ENCODE results near the gene KRT15.
A peak's percentile ranks its signal among the peaks of the same experiment; 100 is the strongest.

The KRT15 gene

GRCh38 chr17:41480136-41480535 is 38.6 kb downstream of the KRT15 start:
- no peak for DNase-seq

DNA sequence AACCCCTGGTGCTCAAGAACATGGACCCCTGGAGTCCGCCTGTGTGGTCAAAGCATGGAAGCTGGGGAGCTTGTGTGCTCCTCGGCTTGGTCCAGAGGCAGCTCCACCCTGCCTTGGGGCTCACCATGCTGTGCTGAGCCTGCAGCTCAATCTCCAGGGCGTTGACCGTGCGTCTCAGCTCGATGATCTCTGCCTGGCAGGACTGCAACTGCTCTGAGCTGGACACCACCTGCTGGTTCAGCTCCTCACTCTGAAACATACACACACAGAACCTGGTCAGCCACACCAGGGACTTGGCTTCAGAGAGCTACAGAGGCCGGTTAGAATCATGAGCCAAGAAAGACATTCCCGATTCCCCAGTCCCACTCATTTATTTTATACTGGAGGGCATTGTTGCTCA is 40.5 kb downstream of the KRT15 start:
- DNase-seq: no peak

DNA sequence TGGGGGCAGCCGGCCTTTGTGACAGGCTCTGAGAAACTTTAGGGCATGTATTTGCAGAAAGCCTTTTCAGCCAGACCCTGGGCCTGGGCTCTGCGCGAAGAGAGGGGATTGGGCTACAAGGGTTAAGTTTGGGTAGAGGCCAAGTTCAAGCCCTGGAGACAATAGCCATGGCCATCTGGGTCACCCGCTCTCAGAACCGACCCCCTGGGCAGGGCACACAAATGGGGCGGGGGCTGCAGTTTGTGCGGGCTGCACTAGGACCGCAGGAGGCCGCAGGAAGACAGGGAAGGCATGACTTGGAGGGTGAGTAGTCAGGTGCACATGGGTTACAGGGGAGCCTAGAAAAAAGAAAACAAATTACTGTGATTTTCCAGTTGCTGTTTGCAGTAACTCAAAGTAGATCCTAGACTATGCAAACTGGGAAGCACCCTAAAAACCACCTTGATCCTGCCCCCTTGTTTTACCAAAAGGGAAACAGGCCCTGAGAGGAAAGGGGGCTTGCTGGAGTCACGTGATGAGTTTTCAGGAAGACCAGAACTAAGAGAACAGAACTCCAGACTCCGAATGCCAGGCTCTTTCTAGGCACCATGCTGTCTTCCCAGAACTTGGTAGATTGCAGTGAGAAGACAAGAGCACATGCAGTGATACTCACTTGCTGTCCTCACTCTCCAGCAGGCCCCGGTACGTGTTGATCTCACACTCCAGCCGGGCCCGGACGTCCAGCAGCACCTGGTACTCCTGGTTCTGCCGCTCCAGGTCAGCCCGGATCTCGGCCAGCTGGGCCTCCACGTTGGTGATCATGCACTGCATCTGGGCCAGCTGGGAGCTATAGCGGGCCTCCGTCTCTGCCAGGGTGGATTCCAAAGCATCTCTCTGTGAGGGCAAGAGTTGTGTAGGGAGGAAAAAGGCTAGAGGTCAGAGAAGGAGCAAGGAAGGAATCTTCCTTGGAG is 41.5 kb downstream of the KRT15 start:
- no peak for DNase-seq

DNA sequence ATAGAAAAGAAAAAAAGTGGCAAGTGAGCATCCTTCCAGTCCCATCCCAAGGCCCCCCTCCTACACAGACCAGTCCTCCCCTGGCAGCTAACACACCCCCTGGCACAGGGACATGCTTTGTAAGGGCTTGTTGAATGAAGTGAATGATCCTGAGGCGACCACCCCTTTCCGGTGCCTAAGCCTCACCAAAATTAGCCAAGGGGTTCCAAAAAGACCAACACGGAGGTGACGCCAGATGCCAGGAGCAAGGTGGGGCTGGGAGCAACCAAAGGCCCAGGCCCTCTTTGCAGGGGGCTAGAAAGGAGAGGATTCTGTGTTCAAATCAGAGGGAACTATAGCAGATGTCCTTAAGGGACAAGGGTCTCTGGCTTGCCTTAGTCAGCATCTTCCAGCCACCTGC is 43.3 kb downstream of the KRT15 start:
- DNase-seq: no peak

DNA sequence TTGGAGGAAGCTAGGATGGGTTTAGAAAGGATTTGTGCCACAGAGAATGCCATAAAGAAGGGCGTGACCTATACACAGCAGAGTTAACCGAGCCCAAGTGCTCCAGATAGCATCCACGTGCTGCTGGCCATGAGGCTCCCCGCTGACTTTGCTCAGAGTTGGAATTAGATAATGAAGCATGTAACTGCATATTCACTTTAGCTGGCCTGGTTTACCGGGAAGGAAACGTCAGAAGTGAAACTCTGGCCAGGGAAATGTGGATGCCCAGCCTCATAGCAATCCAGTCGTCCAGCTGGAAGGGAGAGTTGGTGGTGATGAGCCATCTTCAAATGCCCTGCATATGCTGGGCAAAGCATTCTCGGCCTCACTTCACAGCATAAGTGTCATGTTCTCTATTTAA is 43.8 kb downstream of the KRT15 start:
- DNase-seq: no peak

- DNase-seq: no peak
Measured at GRCh38 chr17:41468346-41468745, 50.3 kb downstream of the KRT15 start.

- DNase-seq: no peak
Measured at GRCh38 chr17:41467561-41467960, 51.1 kb downstream of the KRT15 start.

GRCh38 chr17:41466988-41467387 is 51.7 kb downstream of the KRT15 start, which contains the start of gene KRT32:
Gene KRT32 (minus strand): TSS chr17:41467386. CDS start chr17:41467325, 61 bp downstream.
- no peak for DNase-seq

GRCh38 chr17:41464682-41465081 is 54.0 kb downstream of the KRT15 start:
- peak; percentile 94 for DNase-seq

GRCh38 chr17:41464173-41464572 is 54.5 kb downstream of the KRT15 start:
- DNase-seq: no peak

- no peak for DNase-seq
Measured at GRCh38 chr17:41463746-41464145, 54.9 kb downstream of the KRT15 start.
